Breast epithelium (tissue), 3 donors: Measurements from ENCODE around the gene SELENOP.

Source experiments
- POLR2A ChIP-seq: fragments of 450-650 bp; IDR thresholded peaks from one replicate; pipeline ENCODE4 v1.6.1; 2016; ENCODE audit warnings: antibody characterized with exemption, mild to moderate bottlenecking, moderate library complexity
- TF ChIP-seq, protein P1 (sequence below), 3 donors: fragments of 450-650 bp; IDR thresholded peaks; one replicate each; pipeline ENCODE4 v1.5.1; 2016 to 2017; ENCODE audit warnings: antibody characterized with exemption in 3 of 3, mild to moderate bottlenecking in 3 of 3, moderate library complexity in 3 of 3

DNA sequence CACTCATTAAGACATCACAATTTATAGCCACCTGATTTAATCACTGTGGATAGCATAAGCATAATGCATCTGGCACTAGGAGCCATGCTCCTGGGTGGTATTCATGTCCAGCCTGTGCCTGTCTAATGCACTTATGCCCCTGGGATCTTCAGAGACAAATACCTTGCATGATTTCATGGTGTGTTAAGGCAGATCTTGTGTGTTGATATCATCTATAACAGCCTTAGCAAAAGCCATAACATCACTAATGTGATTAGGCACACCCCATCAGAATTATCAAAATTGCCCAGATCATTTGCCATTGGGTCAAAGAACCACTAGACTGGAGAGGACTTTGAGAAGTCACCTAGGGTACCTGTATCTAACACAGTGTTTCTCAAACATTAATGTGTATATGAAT lies 43.7 kb upstream of the SELENOP start:
- TF ChIP-seq, protein P1, sequence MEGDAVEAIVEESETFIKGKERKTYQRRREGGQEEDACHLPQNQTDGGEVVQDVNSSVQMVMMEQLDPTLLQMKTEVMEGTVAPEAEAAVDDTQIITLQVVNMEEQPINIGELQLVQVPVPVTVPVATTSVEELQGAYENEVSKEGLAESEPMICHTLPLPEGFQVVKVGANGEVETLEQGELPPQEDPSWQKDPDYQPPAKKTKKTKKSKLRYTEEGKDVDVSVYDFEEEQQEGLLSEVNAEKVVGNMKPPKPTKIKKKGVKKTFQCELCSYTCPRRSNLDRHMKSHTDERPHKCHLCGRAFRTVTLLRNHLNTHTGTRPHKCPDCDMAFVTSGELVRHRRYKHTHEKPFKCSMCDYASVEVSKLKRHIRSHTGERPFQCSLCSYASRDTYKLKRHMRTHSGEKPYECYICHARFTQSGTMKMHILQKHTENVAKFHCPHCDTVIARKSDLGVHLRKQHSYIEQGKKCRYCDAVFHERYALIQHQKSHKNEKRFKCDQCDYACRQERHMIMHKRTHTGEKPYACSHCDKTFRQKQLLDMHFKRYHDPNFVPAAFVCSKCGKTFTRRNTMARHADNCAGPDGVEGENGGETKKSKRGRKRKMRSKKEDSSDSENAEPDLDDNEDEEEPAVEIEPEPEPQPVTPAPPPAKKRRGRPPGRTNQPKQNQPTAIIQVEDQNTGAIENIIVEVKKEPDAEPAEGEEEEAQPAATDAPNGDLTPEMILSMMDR (IDR thresholded peaks at IDR 0.05), result no peak
- no peak for TF ChIP-seq POLR2A
